IMR-90 (cell line): Measurements from ENCODE around the gene SLC12A7. TPM values are rescaled to one million over a fixed set of nuclear protein-coding genes. Genes with fewer than 3 reads are reported as not detected.

Experiments used
- ATAC-seq: fragments of 200-7000 bp; cut with Tn5 transposase; 2 replicates; pipeline ENCODE4 v1.9.1; 2020; ENCODE audit warnings: low read depth, mild to moderate bottlenecking, moderate library complexity
- BruUV-seq: library from RNA; stranded (reverse); fragments of 400-500 nt; replicated peaks from 2 replicates; lab custom pipeline; 2021; lab: Mats Ljungman, UMichigan
- CTCF ChIA-PET: fragments of 300-600 bp; formaldehyde crosslinking; extraction: SDS; loops from one replicate; lab custom pipeline; 2021; ENCODE audit warnings: antibody characterized with exemption; lab: Yijun Ruan, JAX
- POLR2A ChIA-PET: fragments of 300-600 bp; sonication (Branson Sonifier 250); formaldehyde crosslinking; loops from one replicate; lab custom pipeline; 2022; ENCODE audit warnings: antibody characterized with exemption; ENCODE audit not compliant: unreplicated experiment; lab: Charles Lee
- DNase-seq: peaks from one replicate; pipeline ENCODE4 v3.0.0; 2013
- H2AFZ ChIP-seq: replicated peaks from 2 replicates; pipeline ENCODE3; 2013; ENCODE audit warnings: low read length, mild to moderate bottlenecking; ENCODE audit not compliant: poor library complexity
- H2AK5ac ChIP-seq: 2 replicates; pipeline ENCODE4 v1.6.1; 2013; ENCODE audit warnings: low read depth, low read length, inconsistent platforms
- H2AK9ac ChIP-seq: replicated peaks from 2 replicates; pipeline ENCODE3; 2013; ENCODE audit warnings: mild to moderate bottlenecking, low read depth, low read length, moderate library complexity; ENCODE audit not compliant: poor library complexity
- H2BK120ac ChIP-seq: 2 replicates; pipeline ENCODE4 v1.6.1; 2013; ENCODE audit warnings: low read depth, low read length, inconsistent platforms
- H2BK15ac ChIP-seq: 3 replicates; pipeline ENCODE4 v1.6.1; 2013; ENCODE audit warnings: low read depth, low read length, inconsistent platforms
- H2BK20ac ChIP-seq: 2 replicates; pipeline ENCODE4 v1.6.1; 2013; ENCODE audit warnings: low read depth, mild to moderate bottlenecking, inconsistent platforms, low read length, moderate library complexity
- H2BK5ac ChIP-seq: 2 replicates; pipeline ENCODE4 v1.6.1; 2013; ENCODE audit warnings: mild to moderate bottlenecking, low read depth, low read length, inconsistent platforms; ENCODE audit not compliant: poor library complexity, severe bottlenecking
- H3K14ac ChIP-seq: replicated peaks from 2 replicates; pipeline ENCODE4 v1.6.1; 2013; ENCODE audit warnings: low read depth, low read length, inconsistent platforms
- H3K18ac ChIP-seq: 2 replicates; pipeline ENCODE4 v1.6.1; 2013; ENCODE audit warnings: low read depth, low read length, control low read depth
- H3K23ac ChIP-seq: 2 replicates; pipeline ENCODE4 v1.6.1; 2013; ENCODE audit warnings: low read depth, low read length, inconsistent platforms
- H3K27ac ChIP-seq: 2 replicates; pipeline ENCODE4 v1.5.1; 2013; ENCODE audit warnings: mild to moderate bottlenecking, control low read depth, low read length; ENCODE audit not compliant: insufficient read depth
- H3K27me3 ChIP-seq: 2 replicates; pipeline ENCODE4 v1.6.1; 2013; ENCODE audit warnings: low read length; ENCODE audit not compliant: control insufficient read depth, insufficient read depth
- H3K36me3 ChIP-seq: 2 replicates; pipeline ENCODE4 v1.6.1; 2013; ENCODE audit warnings: low read length, mixed read lengths; ENCODE audit not compliant: control insufficient read depth, insufficient read depth
- H3K4ac ChIP-seq: 2 replicates; pipeline ENCODE4 v1.6.1; 2013; ENCODE audit warnings: low read depth, low read length, inconsistent platforms
- H3K4me1 ChIP-seq: 2 replicates; pipeline ENCODE4 v1.6.1; 2013; ENCODE audit warnings: low read length, mixed read lengths; ENCODE audit not compliant: control insufficient read depth, insufficient read depth
- H3K4me2 ChIP-seq: 2 replicates; pipeline ENCODE4 v1.6.1; 2013; ENCODE audit warnings: low read depth, mild to moderate bottlenecking, control low read depth, low read length, moderate library complexity
- H3K4me3 ChIP-seq: 2 replicates; pipeline ENCODE4 v1.5.1; 2013; ENCODE audit warnings: low read depth, mild to moderate bottlenecking, control low read depth, low read length, moderate library complexity; ENCODE audit not compliant: insufficient read depth
- H3K56ac ChIP-seq: 2 replicates; pipeline ENCODE4 v1.6.1; 2013; ENCODE audit warnings: low read length, inconsistent platforms; ENCODE audit not compliant: insufficient read depth; ENCODE audit errors: extremely low read depth
- H3K79me1 ChIP-seq, 2 experiments: 2 replicates each; pipeline ENCODE4 v1.6.1; 2013; ENCODE audit warnings: low read length in 2 of 2, inconsistent platforms in 1 of 2, low read depth in 1 of 2
- H3K9ac ChIP-seq: 2 replicates; pipeline ENCODE4 v1.6.1; 2013; ENCODE audit warnings: low read depth, low read length, control low read depth
- H3K9me1 ChIP-seq: 2 replicates; pipeline ENCODE4 v1.6.1; 2013; ENCODE audit warnings: low read length, inconsistent platforms; ENCODE audit not compliant: insufficient read depth
- H3K9me3 ChIP-seq: 2 replicates; pipeline ENCODE4 v1.6.1; 2013; ENCODE audit warnings: low read length; ENCODE audit not compliant: control insufficient read depth, insufficient read depth
- H4K20me1 ChIP-seq: 2 replicates; pipeline ENCODE4 v1.6.1; 2013; ENCODE audit warnings: low read length, inconsistent platforms; ENCODE audit not compliant: insufficient read depth
- H4K5ac ChIP-seq: 2 replicates; pipeline ENCODE4 v1.6.1; 2013; ENCODE audit warnings: mild to moderate bottlenecking, low read depth, low read length, control low read depth
- H4K8ac ChIP-seq, 2 experiments: 2 replicates each; pipeline ENCODE4 v1.6.1; 2013; ENCODE audit warnings: low read depth in 2 of 2, low read length in 2 of 2, control low read depth in 1 of 2, inconsistent platforms in 1 of 2
- H4K91ac ChIP-seq: 2 replicates; pipeline ENCODE4 v1.6.1; 2013; ENCODE audit warnings: low read depth, low read length, inconsistent platforms; ENCODE audit not compliant: insufficient read depth
- BHLHE40 ChIP-seq: fragments of 150-350 bp; IDR thresholded peaks from 2 replicates; pipeline ENCODE4 v1.6.1; 2016; ENCODE audit warnings: mild to moderate bottlenecking, low read depth, low read length
- CEBPB ChIP-seq: IDR thresholded peaks from 2 replicates; pipeline ENCODE4 v1.6.1; 2012; ENCODE audit warnings: low read depth, low read length, improper control_type of control experiment
- CHD1 ChIP-seq: IDR thresholded peaks from 2 replicates; pipeline ENCODE4 v1.6.1; 2012; ENCODE audit warnings: low read depth, low read length, improper control_type of control experiment
- FOS ChIP-seq: fragments of 150-350 bp; IDR thresholded peaks from 2 replicates; pipeline ENCODE4 v1.6.1; 2016; ENCODE audit warnings: low read depth, low read length
- MAFK ChIP-seq: IDR thresholded peaks from 2 replicates; pipeline ENCODE4 v1.6.1; 2012; ENCODE audit warnings: low read depth, low read length, improper control_type of control experiment
- MAZ ChIP-seq: IDR thresholded peaks from 2 replicates; pipeline ENCODE4 v1.6.1; 2012; ENCODE audit warnings: low read depth, mild to moderate bottlenecking, low read length, improper control_type of control experiment, moderate library complexity, borderline replicate concordance
- MXI1 ChIP-seq: IDR thresholded peaks from 2 replicates; pipeline ENCODE4 v1.6.1; 2012; ENCODE audit warnings: low read depth, mild to moderate bottlenecking, low read length, moderate library complexity, borderline replicate concordance
- NFE2L2 ChIP-seq: fragments of 150-350 bp; IDR thresholded peaks from 2 replicates; pipeline ENCODE4 v1.6.1; 2016; ENCODE audit warnings: low read depth, mild to moderate bottlenecking, low read length
- POLR2A ChIP-seq: IDR thresholded peaks from 2 replicates; pipeline ENCODE4 v1.6.1; 2012; ENCODE audit warnings: mild to moderate bottlenecking, low read depth, low read length
- RAD21 ChIP-seq: IDR thresholded peaks from 2 replicates; pipeline ENCODE4 v1.6.1; 2012; ENCODE audit warnings: low read length, improper control_type of control experiment
- RCOR1 ChIP-seq: IDR thresholded peaks from 2 replicates; pipeline ENCODE4 v1.6.1; 2012; ENCODE audit warnings: mild to moderate bottlenecking, low read length, improper control_type of control experiment; ENCODE audit not compliant: insufficient replicate concordance
- RFX5 ChIP-seq: IDR thresholded peaks from 2 replicates; pipeline ENCODE4 v1.8.0; 2012; ENCODE audit warnings: low read depth, mild to moderate bottlenecking, low read length, moderate library complexity
- SMC3 ChIP-seq: fragments of 150-350 bp; IDR thresholded peaks from 2 replicates; pipeline ENCODE4 v1.6.1; 2016; ENCODE audit warnings: low read depth, mild to moderate bottlenecking, antibody characterized with exemption, low read length, moderate library complexity
- WGBS, 2 experiments: methylation state at CpG; one replicate each; pipeline versions ENCODE4 v1.1.5 to v1.1.7; 2013; ENCODE audit warnings: missing lambda C conversion rate in 2 of 2; ENCODE audit not compliant: insufficient read length in 1 of 2; ENCODE audit errors: extremely low coverage in 2 of 2; 5-methylcytosine and 5-hydroxymethylcytosine counted together
- dilution Hi-C: fragments of 300-500 bp; cut with HindIII; formaldehyde crosslinking; loops from one replicate; pipeline ENCODE4 v1.14.3; 2018; ENCODE audit warnings: low sequenced_read_pairs; ENCODE audit not compliant: unreplicated experiment
- in situ Hi-C: fragments of 300-500 bp; cut with MboI; formaldehyde crosslinking; loops from 3 replicates; pipeline ENCODE4 v1.14.3; 2019; ENCODE audit warnings: low sequenced_read_pairs, inconsistent platforms, mixed read lengths
- intact Hi-C: fragments of 100-400 bp; cut with micrococcal nuclease; formaldehyde crosslinking; loops from 2 replicates; pipeline ENCODE4 v1.10.0; 2022
- polyA plus RNA-seq, 3 experiments: library from polyadenylated mRNA; depleted of rRNA; stranded (reverse); fragments of >200 nt; gene quantifications; 2 replicates each; pipeline ENCODE4 v1.2.3, GENCODE V29; 2012; ENCODE audit warnings: low replicate concordance in 1 of 3
- total RNA-seq: library from RNA; depleted of rRNA; stranded (reverse); fragments of >200 nt; gene quantifications from 2 replicates; pipeline ENCODE4 v1.2.3, GENCODE V29; 2012
- TF ChIP-seq, protein P1 (sequence below): fragments of 150-350 bp; IDR thresholded peaks from 2 replicates; pipeline ENCODE4 v1.6.1; 2016; ENCODE audit warnings: low read depth, mild to moderate bottlenecking, low read length, moderate library complexity, borderline replicate concordance
- TF ChIP-seq, protein P2 (sequence below): fragments of 150-350 bp; IDR thresholded peaks from 2 replicates; pipeline ENCODE4 v1.6.1; 2017; ENCODE audit warnings: mild to moderate bottlenecking, antibody characterized with exemption, low read length, low read depth

Gene SLC12A7
- total and polyA plus RNA-seq, 2 of the 4 experiments (the other 2 are of a cell fraction) = 3.0 to 6.1 TPM

DNA sequence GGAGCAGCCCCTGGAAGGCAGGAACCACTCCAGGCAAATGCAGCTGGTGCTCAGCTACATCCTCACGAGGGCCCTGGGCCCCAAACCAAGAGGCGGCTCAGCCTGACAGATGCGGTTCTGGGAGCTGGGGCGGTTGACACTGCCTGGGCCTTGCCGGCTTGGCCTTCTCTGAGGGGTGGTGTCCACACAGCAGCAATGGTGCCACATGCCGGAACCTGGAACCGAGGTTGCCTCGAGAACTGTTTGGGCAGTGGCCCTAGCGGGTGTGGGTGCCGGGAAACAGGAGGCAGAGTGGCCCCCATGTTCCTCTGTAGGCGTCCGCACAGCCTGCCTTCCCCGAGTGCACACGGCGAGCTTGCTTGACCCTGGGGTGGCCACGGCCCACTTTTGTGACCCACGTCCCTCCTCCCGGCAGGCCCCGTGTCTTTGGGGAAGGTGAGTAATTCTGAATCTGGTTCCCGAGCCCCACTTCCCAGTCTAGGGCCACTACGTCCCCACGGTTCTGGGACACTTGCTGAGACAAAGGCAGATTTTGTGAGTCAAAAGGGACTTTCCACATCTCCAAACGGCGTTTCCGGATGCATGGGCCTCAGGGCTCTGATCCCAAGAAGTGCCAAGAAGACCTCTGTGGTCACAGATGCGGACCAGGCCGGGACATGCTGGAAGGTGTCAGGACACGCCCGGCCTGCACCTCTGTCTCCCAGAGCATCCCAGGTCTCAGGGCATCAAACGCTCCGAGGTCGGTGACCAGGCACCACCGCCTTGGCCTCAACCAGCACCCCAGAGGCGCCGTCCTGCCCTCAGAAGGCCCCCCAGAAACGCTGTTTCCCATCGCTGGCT lies 27.7 kb upstream of the SLC12A7 start:
- peaks cover 32% of the 10 kb centered on the region; the same call in 1 of the 2 replicates for H3K27me3 ChIP-seq
- H4K5ac ChIP-seq = no peak overlapping the region
- no peak overlapping the region for H2AK9ac ChIP-seq
- intact Hi-C loops (loop anchor here (1.0 kb wide), 2 partner anchors 205 to 216 kb away; no protein-coding TSS in a partner anchor), dilution Hi-C loops (no loop called here), in situ Hi-C loops (loop anchor here (10.0 kb wide), 1 partner anchor 205 kb away; no protein-coding TSS in a partner anchor)
- no peaks in the 10 kb centered on the region for H3K36me3 ChIP-seq
- ChIA-PET POLR2A (no interaction called here), CTCF (interaction anchor here (0.9 to 1.8 kb wide), 6 partner anchors 11 to 220 kb away, joined by 3 to 8 read pairs (median 4); no protein-coding TSS in a partner anchor)
- no peaks in the 10 kb centered on the region for H3K4me1 ChIP-seq
- H3K27ac ChIP-seq = no peak overlapping the region
- no peak overlapping the region for H3K9ac ChIP-seq
- no peaks in the 10 kb centered on the region for H4K20me1 ChIP-seq
- DNase-seq = no peak
- no peak overlapping the region for H3K14ac ChIP-seq
- H2AK5ac ChIP-seq = no peak overlapping the region
- no peak overlapping the region for H2BK15ac ChIP-seq
- no peak overlapping the region for H4K8ac ChIP-seq
- H3K23ac ChIP-seq = no peak overlapping the region
- ATAC-seq = no peak
- no peak overlapping the region for H4K91ac ChIP-seq
- no peaks in the 10 kb centered on the region for H3K79me1 ChIP-seq
- 87% methylated on average over 26 of the region's 37 CpGs; no CpG with 5 or more reads in 1 of the 2 experiments for WGBS, 2 experiments
- H2AFZ ChIP-seq = no peak overlapping the region
- no peak overlapping the region for H2BK20ac ChIP-seq
- H3K4ac ChIP-seq = no peak overlapping the region
- H2BK120ac ChIP-seq = no peak overlapping the region
- H3K9me3 ChIP-seq = no peaks in the 10 kb centered on the region
- no peak overlapping the region for H3K4me2 ChIP-seq
- H3K9me1 ChIP-seq = no peaks in the 10 kb centered on the region
- no peak overlapping the region for H3K18ac ChIP-seq
- H2BK5ac ChIP-seq = no peak overlapping the region
- H3K4me3 ChIP-seq = no peak overlapping the region
- BruUV-seq = no TSS peak
- no peak overlapping the region for H3K56ac ChIP-seq
- TF ChIP-seq RFX5 = no peak
- no peak for TF ChIP-seq RCOR1
- no peak for TF ChIP-seq MAZ
- TF ChIP-seq, protein P1, sequence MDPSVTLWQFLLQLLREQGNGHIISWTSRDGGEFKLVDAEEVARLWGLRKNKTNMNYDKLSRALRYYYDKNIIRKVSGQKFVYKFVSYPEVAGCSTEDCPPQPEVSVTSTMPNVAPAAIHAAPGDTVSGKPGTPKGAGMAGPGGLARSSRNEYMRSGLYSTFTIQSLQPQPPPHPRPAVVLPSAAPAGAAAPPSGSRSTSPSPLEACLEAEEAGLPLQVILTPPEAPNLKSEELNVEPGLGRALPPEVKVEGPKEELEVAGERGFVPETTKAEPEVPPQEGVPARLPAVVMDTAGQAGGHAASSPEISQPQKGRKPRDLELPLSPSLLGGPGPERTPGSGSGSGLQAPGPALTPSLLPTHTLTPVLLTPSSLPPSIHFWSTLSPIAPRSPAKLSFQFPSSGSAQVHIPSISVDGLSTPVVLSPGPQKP = no peak
- no peak for TF ChIP-seq BHLHE40
- no peak for TF ChIP-seq FOS
- TF ChIP-seq CEBPB = no peak
- TF ChIP-seq CHD1 = no peak
- TF ChIP-seq RAD21 = no peak
- TF ChIP-seq SMC3 = no peak
- TF ChIP-seq NFE2L2 = no peak
- TF ChIP-seq POLR2A = no peak
- no peak for TF ChIP-seq MXI1
- TF ChIP-seq, protein P2, sequence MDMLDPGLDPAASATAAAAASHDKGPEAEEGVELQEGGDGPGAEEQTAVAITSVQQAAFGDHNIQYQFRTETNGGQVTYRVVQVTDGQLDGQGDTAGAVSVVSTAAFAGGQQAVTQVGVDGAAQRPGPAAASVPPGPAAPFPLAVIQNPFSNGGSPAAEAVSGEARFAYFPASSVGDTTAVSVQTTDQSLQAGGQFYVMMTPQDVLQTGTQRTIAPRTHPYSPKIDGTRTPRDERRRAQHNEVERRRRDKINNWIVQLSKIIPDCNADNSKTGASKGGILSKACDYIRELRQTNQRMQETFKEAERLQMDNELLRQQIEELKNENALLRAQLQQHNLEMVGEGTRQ = no peak
- no peak for TF ChIP-seq MAFK
